HepG2 (cell line): Measurements from ENCODE around the gene FOXL3. TPM values are rescaled to one million over a fixed set of nuclear protein-coding genes. Genes with fewer than 3 reads are reported as not detected.

Source experiments
- AKAP8 ChIP-seq: sonication (generic); formaldehyde crosslinking; IDR thresholded peaks from 2 replicates; pipeline ENCODE4 v1.5.1; 2020; ENCODE audit warnings: mild to moderate bottlenecking, missing genetic modification reagents
- BRF2 ChIP-seq: sonication (generic); formaldehyde crosslinking; IDR thresholded peaks from 2 replicates; pipeline ENCODE4 v1.8.1; 2022; ENCODE audit warnings: mild to moderate bottlenecking, missing genetic modification reagents
- CBFB ChIP-seq: sonication (generic); formaldehyde crosslinking; IDR thresholded peaks from 2 replicates; pipeline ENCODE4 v1.4.0; 2020; ENCODE audit warnings: missing genetic modification reagents
- GATAD2A ChIP-seq: IDR thresholded peaks from 2 replicates; pipeline ENCODE4 v1.6.1; 2016
- HNF1A ChIP-seq, 2 experiments: sonication (generic) in 1 of 2; formaldehyde crosslinking in 1 of 2; IDR thresholded peaks; 2 replicates each; pipeline versions ENCODE4 v1.4.0 to v1.6.1; 2016 to 2020; ENCODE audit warnings: borderline replicate concordance in 1 of 2, low read depth in 1 of 2, mild to moderate bottlenecking in 1 of 2, missing genetic modification reagents in 1 of 2
- HNRNPL ChIP-seq: fragments of 200-400 bp; formaldehyde crosslinking; IDR thresholded peaks from 2 replicates; pipeline ENCODE4 v1.6.1; 2017; ENCODE audit warnings: mild to moderate bottlenecking, low read depth, low read length
- KLF6 ChIP-seq: IDR thresholded peaks from 2 replicates; pipeline ENCODE4 v1.8.0; 2016; ENCODE audit warnings: missing biosample characterization, missing genetic modification reagents
- MED8 ChIP-seq: sonication (generic); formaldehyde crosslinking; IDR thresholded peaks from 2 replicates; pipeline ENCODE4 v1.8.1; 2023; ENCODE audit warnings: mild to moderate bottlenecking, missing genetic modification reagents; ENCODE audit not compliant: insufficient replicate concordance
- MEF2D ChIP-seq: sonication (generic); formaldehyde crosslinking; IDR thresholded peaks from 2 replicates; pipeline ENCODE4 v1.5.1; 2020; ENCODE audit warnings: mild to moderate bottlenecking, missing genetic modification reagents
- MLXIP ChIP-seq: sonication (generic); formaldehyde crosslinking; IDR thresholded peaks from 2 replicates; pipeline ENCODE4 v1.9.0; 2021; ENCODE audit warnings: missing genetic modification reagents, borderline replicate concordance
- NR3C1 ChIP-seq: sonication (generic); formaldehyde crosslinking; IDR thresholded peaks from 2 replicates; pipeline ENCODE4 v1.4.0; 2020; ENCODE audit warnings: missing genetic modification reagents
- PHF21A ChIP-seq: sonication (generic); formaldehyde crosslinking; IDR thresholded peaks from 2 replicates; pipeline ENCODE4 v1.5.0; 2020; ENCODE audit warnings: mild to moderate bottlenecking, missing genetic modification reagents
- SMYD3 ChIP-seq: sonication (generic); formaldehyde crosslinking; IDR thresholded peaks from 2 replicates; pipeline ENCODE4 v1.8.1; 2023; ENCODE audit warnings: mild to moderate bottlenecking, missing genetic modification reagents
- YEATS2 ChIP-seq: sonication (generic); formaldehyde crosslinking; IDR thresholded peaks from 2 replicates; pipeline ENCODE4 v1.4.0; 2020; ENCODE audit warnings: missing genetic modification reagents, borderline replicate concordance
- ZBTB1 ChIP-seq: sonication (generic); formaldehyde crosslinking; IDR thresholded peaks from 2 replicates; pipeline ENCODE4 v1.4.0; 2020; ENCODE audit warnings: missing genetic modification reagents, borderline replicate concordance
- ZNF10 ChIP-seq: sonication (generic); formaldehyde crosslinking; IDR thresholded peaks from 2 replicates; pipeline ENCODE4 v1.4.0; 2020; ENCODE audit warnings: mild to moderate bottlenecking, low read depth, missing genetic modification reagents, borderline replicate concordance
- ZNF639 ChIP-seq: conservative IDR thresholded peaks from 2 replicates; pipeline ENCODE4 v1.6.1; 2018; ENCODE audit warnings: missing genetic modification reagents
- ZNF766 ChIP-seq: sonication (generic); formaldehyde crosslinking; IDR thresholded peaks from 2 replicates; pipeline ENCODE4 v1.5.0; 2020; ENCODE audit warnings: missing genetic modification reagents, borderline replicate concordance
- polyA plus RNA-seq, 8 experiments: library from polyadenylated mRNA; depleted of rRNA in 3 of 8; stranded (reverse) in 7 of 8; unstranded in 1 of 8; fragments of >200 nt; fragmentation: Illumina TruSeq in 4 of 8; extraction: Trizol in 4 of 8; gene quantifications; 2 replicates each; pipeline versions ENCODE4 v1.2.1 to v1.2.3, GENCODE V29; 2011 to 2016; ENCODE audit warnings: low read depth in 4 of 8, missing spikeins in 1 of 8, mixed read lengths in 1 of 8; ENCODE audit not compliant: insufficient read depth in 1 of 8
- total RNA-seq, 5 experiments: library from RNA; depleted of rRNA; stranded (reverse); fragments of >200 nt; fragmentation: Illumina TruSeq; extraction: Trizol; gene quantifications; 2 replicates each; pipeline ENCODE4 v1.2.3, GENCODE V29; 2016; ENCODE audit warnings: low read depth in 1 of 5
- TF ChIP-seq, protein P1 (sequence below): sonication (generic); formaldehyde crosslinking; IDR thresholded peaks from 2 replicates; pipeline ENCODE4 v1.4.0; 2020; ENCODE audit warnings: mild to moderate bottlenecking, missing genetic modification reagents

The FOXL3 gene
- total and polyA plus RNA-seq, 2 of the 13 experiments (the other 11 are each of a cell fraction or from before 2014, with no cell fraction given) = not detected

DNA sequence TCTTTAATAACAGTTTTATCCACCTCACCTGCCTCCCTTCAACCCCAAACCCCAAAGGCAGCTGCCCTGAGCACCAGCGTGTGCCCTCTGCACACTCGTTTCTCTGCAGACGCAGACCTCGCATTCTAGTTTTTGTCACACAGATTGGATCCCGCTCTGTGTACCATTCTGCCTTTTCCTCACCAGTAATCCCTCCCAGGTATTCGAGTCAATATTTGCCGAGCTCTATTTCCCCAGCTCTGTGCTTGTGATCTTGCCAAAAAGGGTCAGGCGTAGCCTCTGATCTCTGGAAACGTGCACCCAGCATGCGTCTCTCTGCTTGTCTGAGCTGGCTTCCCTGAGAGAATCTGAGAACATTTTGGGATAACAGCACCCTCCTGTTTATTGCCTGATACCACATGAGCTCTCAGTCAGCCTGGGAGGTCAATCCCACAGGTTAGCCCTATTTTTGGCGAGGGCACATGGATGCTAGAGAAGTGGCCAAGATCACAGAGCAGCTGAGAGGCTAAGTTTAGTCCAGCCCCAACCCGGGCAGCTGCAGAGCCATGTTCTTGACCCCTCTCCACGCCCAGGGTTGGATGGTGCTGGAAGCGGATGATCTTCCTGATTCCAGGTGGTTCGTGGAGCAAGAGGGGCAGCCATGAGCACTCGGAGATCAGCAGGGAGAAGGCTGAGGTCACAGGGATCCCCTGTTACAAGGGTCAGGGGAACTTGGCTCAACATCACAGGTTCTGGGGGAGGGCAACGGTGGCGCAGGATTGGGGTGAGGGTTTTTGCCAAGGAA lies 29.1 kb downstream of the FOXL3 start (continued):
- TF ChIP-seq HNF1A (IDR thresholded peaks at IDR 0.05; ENCODE audit: low read depth) (peak; percentile 64), HNF1A (CRISPR knock-in tag; IDR thresholded peaks at IDR 0.05; ENCODE audit: borderline replicate concordance) (peak; percentile 55; the same call in 1 of the 2 replicates), GATAD2A (CRISPR knock-in tag) (peak; percentile 84), MLXIP (CRISPR knock-in tag) (no peak), MED8 (no peak), HNRNPL (no peak), KLF6 (CRISPR knock-in tag) (no peak), ZNF766 (peak; percentile 26; the same call in 1 of the 2 replicates), ZNF639 (CRISPR knock-in tag) (no peak), SMYD3 (CRISPR knock-in tag) (peak; percentile 62; the same call in 1 of the 2 replicates), MEF2D (CRISPR knock-in tag) (no peak), ZBTB1 (CRISPR knock-in tag) (no peak), BRF2 (no peak), AKAP8 (CRISPR knock-in tag) (peak; percentile 46; the same call in 1 of the 2 replicates), CBFB (CRISPR knock-in tag) (peak; percentile 20; the same call in 1 of the 2 replicates), PHF21A (CRISPR knock-in tag) (peak; percentile 91), YEATS2 (CRISPR knock-in tag) (peak; percentile 46; the same call in 1 of the 2 replicates), NR3C1 (no peak), ZNF10 (no peak)
- TF ChIP-seq, protein P1, sequence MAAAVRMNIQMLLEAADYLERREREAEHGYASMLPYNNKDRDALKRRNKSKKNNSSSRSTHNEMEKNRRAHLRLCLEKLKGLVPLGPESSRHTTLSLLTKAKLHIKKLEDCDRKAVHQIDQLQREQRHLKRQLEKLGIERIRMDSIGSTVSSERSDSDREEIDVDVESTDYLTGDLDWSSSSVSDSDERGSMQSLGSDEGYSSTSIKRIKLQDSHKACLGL (CRISPR knock-in tag) = no peak; the same call in 1 of the 2 replicates
